B cell (primary cell): Measurements from ENCODE around the gene RNPEP. TPM values are rescaled to one million over a fixed set of nuclear protein-coding genes. Genes with fewer than 3 reads are reported as not detected.

ENCODE experiments used
- ATAC-seq: fragments of 200-7000 bp; cut with Tn5 transposase; one replicate; pipeline ENCODE4 v1.10.0; 2021; ENCODE audit warnings: low read depth, mild to moderate bottlenecking, moderate number of reproducible peaks, moderate library complexity
- CTCF ChIA-PET: fragments of 350-600 bp; sonication (Branson Sonifier 250); formaldehyde crosslinking; loops from one replicate; lab custom pipeline; 2021; ENCODE audit warnings: antibody characterized with exemption, inconsistent platforms; lab: Charles Lee
- POLR2A ChIA-PET: fragments of 350-600 bp; sonication (Branson Sonifier 250); formaldehyde crosslinking; loops from one replicate; lab custom pipeline; 2021; ENCODE audit warnings: antibody characterized with exemption; lab: Charles Lee
- DNase-seq: peaks from one replicate; pipeline ENCODE4 v3.0.0; 2013
- H2AFZ ChIP-seq: 2 replicates; pipeline ENCODE4 v1.6.1; 2012; ENCODE audit warnings: mild to moderate bottlenecking, low read depth, low read length; ENCODE audit not compliant: insufficient read depth, poor library complexity, severe bottlenecking
- H3K27ac ChIP-seq, 2 donors: 1 replicate in 1 of 2; 2 replicates in 1 of 2; pipeline ENCODE4 v1.5.1; 2012 to 2013; ENCODE audit warnings: low read length in 2 of 2, mild to moderate bottlenecking in 2 of 2, moderate library complexity in 1 of 2
- H3K27me3 ChIP-seq, 4 experiments: fragments of 200-600 bp in 1 of 4; sonication (generic) in 1 of 4; replicated peaks in 1 of 4; 1 replicate in 2 of 4; 2 replicates in 2 of 4; pipeline versions ENCODE4 v1.6.1 to v1.7.0; 2013 to 2016; ENCODE audit warnings: low read length in 3 of 4, mild to moderate bottlenecking in 2 of 4, mixed read lengths in 1 of 4, moderate library complexity in 1 of 4; ENCODE audit not compliant: insufficient read depth in 4 of 4, control insufficient read depth in 3 of 4; ENCODE audit errors: control extremely low read depth in 1 of 4
- H3K36me3 ChIP-seq, 2 experiments: replicated peaks in 1 of 2; 1 replicate in 1 of 2; 2 replicates in 1 of 2; pipeline versions ENCODE4 v1.6.1 to v1.7.1; 2013; ENCODE audit warnings: low read length in 1 of 2; ENCODE audit not compliant: insufficient read depth in 2 of 2, control insufficient read depth in 1 of 2; ENCODE audit errors: control extremely low read depth in 1 of 2, extremely low read depth in 1 of 2
- H3K4me1 ChIP-seq, 2 donors: fragments of 200-600 bp in 1 of 2; sonication (generic) in 1 of 2; 1 replicate in 1 of 2; 2 replicates in 1 of 2; pipeline versions ENCODE4 v1.5.1 to v1.6.1; 2013 to 2017; ENCODE audit warnings: low read length in 2 of 2; ENCODE audit not compliant: control insufficient read depth in 2 of 2, insufficient read depth in 2 of 2
- H3K4me2 ChIP-seq: replicated peaks from 2 replicates; pipeline ENCODE3; 2012; ENCODE audit warnings: mild to moderate bottlenecking, low read depth, low read length; ENCODE audit not compliant: poor library complexity, severe bottlenecking
- H3K4me3 ChIP-seq, 5 experiments: fragments of 200-600 bp in 1 of 5; sonication (generic) in 1 of 5; 1 replicate in 3 of 5; 2 replicates in 2 of 5; pipeline versions ENCODE4 v1.5.1 to v1.7.0; 2011 to 2016; ENCODE audit warnings: low read length in 4 of 5, mild to moderate bottlenecking in 4 of 5, low read depth in 2 of 5, control low read depth in 1 of 5, moderate library complexity in 1 of 5; ENCODE audit not compliant: insufficient read depth in 1 of 5; ENCODE audit errors: control extremely low read depth in 1 of 5, extremely low read depth in 1 of 5
- H3K79me2 ChIP-seq: fragments of 200-600 bp; sonication (generic); one replicate; pipeline ENCODE4 v1.6.0; 2016; ENCODE audit warnings: low read length; ENCODE audit not compliant: control insufficient read depth, insufficient read depth
- H3K9ac ChIP-seq: fragments of 200-600 bp; sonication (generic); 2 replicates; pipeline ENCODE4 v1.6.1; 2017; ENCODE audit warnings: mild to moderate bottlenecking, low read length, moderate library complexity
- H3K9me3 ChIP-seq, 3 donors: one replicate each; pipeline versions ENCODE4 v1.6.1 to v1.7.1; 2013; ENCODE audit warnings: low read length in 2 of 3; ENCODE audit not compliant: control insufficient read depth in 2 of 3, insufficient read depth in 1 of 3; ENCODE audit errors: control extremely low read depth in 1 of 3
- H4K20me1 ChIP-seq: 2 replicates; pipeline ENCODE4 v1.6.0; 2012; ENCODE audit warnings: mild to moderate bottlenecking, low read length; ENCODE audit not compliant: insufficient read depth, control insufficient read depth, poor library complexity, severe bottlenecking
- H3K27ac Mint-ChIP-seq: one replicate; pipeline ENCODE4 v1.8.0; 2021; ENCODE audit warnings: mixed read lengths
- H3K27me3 Mint-ChIP-seq: one replicate; pipeline ENCODE4 v1.8.0; 2021; ENCODE audit warnings: mixed read lengths
- H3K4me1 Mint-ChIP-seq: one replicate; pipeline ENCODE4 v1.8.0; 2021; ENCODE audit warnings: mixed read lengths
- H3K4me3 Mint-ChIP-seq: one replicate; pipeline ENCODE4 v1.8.0; 2021; ENCODE audit warnings: mixed read lengths
- H3K9me3 Mint-ChIP-seq: one replicate; pipeline ENCODE4 v1.8.0; 2022; ENCODE audit warnings: mixed read lengths; ENCODE audit not compliant: insufficient read depth
- EZH2 ChIP-seq: IDR thresholded peaks from 2 replicates; pipeline ENCODE4 v1.6.1; 2012; ENCODE audit warnings: borderline replicate concordance, low read depth, mild to moderate bottlenecking, moderate library complexity, low read length; ENCODE audit not compliant: insufficient read depth, poor library complexity, severe bottlenecking
- WGBS: methylation state at CpG from one replicate; pipeline ENCODE4 v1.1.5; 2013; ENCODE audit warnings: missing lambda C conversion rate; ENCODE audit not compliant: insufficient coverage; 5-methylcytosine and 5-hydroxymethylcytosine counted together
- intact Hi-C: fragments of 100-400 bp; cut with micrococcal nuclease; formaldehyde crosslinking; loops from one replicate; pipeline ENCODE4 v1.10.0; 2022
- polyA plus RNA-seq: library from polyadenylated mRNA; depleted of rRNA; stranded (reverse); fragments of >200 nt; gene quantifications from 2 replicates; pipeline ENCODE4 v1.2.3, GENCODE V29; 2012
- total RNA-seq, 2 donors: library from RNA; stranded (reverse); fragments of 120-200 nt in 1 of 2; gene quantifications; 1 replicate in 1 of 2; 2 replicates in 1 of 2; pipeline versions ENCODE4 v1.2.3 to v1.2.4, GENCODE V29; 2013 to 2022
- TF ChIP-seq, protein P1 (sequence below): fragments of 200-600 bp; IDR thresholded peaks from one replicate; pipeline ENCODE4 v1.8.0; 2022; ENCODE audit warnings: antibody characterized with exemption, mild to moderate bottlenecking

Gene RNPEP
- total and polyA plus RNA-seq, 2 donors (not counting 1 experiment from before 2014, with no cell fraction given) = 28.9 to 42.9 TPM

DNA sequence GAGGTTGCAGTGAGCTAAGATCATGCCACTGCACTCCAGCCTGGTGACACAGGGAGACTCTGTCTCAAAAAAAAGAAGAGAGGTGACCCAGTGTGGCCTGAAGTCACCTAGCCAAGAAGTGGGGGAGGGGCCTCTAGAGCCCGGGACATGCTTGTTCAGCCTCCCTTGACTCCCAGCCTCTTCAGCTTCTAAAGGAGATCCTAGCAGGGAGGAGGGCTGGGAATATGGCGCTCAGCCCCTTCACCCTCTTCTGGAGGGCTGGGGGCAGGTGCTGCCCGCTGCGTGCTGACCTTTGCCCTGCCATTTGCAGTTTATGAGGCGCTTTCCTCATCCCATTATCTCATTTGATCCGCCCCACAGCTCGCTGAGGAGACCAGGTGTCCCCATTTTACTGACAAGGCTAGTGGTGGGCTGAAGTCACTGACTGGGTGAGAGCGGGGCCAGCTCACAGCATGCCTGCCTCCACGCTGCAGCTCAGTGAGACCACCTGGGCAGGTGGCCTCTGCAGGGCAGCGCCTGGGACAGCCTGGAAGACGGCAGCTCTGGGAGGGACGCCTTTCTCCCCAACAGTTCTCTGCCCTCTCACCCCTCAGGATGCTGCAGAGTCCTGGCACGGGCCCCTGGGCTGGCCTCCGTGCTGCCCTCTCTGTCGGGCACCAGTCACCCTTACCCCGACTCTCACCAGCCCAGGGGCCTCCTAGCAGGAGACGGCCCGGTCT lies 35.5 kb downstream of the RNPEP start:
- intact Hi-C loops = no loop called here
- no peak for DNase-seq

More for the DNA sequence above, 35.5 kb downstream of the RNPEP start:
- POLR2A ChIA-PET = no interaction called here
- Histone ChIP-seq H3K27me3 (no peaks in the 10 kb centered on the region), H4K20me1 (no peaks in the 10 kb centered on the region), H3K4me1 (no peaks in the 10 kb centered on the region), H3K4me2 (no peak overlapping the region), H2AFZ (no peak overlapping the region), H3K36me3 (no peaks in the 10 kb centered on the region), H3K9me3 (no peaks in the 10 kb centered on the region), H3K4me3 (no peak overlapping the region), H3K79me2 (no peaks in the 10 kb centered on the region), H3K9ac (no peak overlapping the region), H3K27ac (no peak overlapping the region)
- Mint-ChIP-seq H3K9me3 (no peaks in the 10 kb centered on the region), H3K27ac (no peak overlapping the region), H3K4me1 (no peaks in the 10 kb centered on the region), H3K4me3 (no peak overlapping the region), H3K27me3 (peaks cover 16% of the 10 kb centered on the region)
- TF ChIP-seq, protein P1, sequence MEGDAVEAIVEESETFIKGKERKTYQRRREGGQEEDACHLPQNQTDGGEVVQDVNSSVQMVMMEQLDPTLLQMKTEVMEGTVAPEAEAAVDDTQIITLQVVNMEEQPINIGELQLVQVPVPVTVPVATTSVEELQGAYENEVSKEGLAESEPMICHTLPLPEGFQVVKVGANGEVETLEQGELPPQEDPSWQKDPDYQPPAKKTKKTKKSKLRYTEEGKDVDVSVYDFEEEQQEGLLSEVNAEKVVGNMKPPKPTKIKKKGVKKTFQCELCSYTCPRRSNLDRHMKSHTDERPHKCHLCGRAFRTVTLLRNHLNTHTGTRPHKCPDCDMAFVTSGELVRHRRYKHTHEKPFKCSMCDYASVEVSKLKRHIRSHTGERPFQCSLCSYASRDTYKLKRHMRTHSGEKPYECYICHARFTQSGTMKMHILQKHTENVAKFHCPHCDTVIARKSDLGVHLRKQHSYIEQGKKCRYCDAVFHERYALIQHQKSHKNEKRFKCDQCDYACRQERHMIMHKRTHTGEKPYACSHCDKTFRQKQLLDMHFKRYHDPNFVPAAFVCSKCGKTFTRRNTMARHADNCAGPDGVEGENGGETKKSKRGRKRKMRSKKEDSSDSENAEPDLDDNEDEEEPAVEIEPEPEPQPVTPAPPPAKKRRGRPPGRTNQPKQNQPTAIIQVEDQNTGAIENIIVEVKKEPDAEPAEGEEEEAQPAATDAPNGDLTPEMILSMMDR = no peak
- TF ChIP-seq EZH2 = no peak
- WGBS = 83% methylated on average over 17 of the region's 18 CpGs
- ATAC-seq = no peak
- CTCF ChIA-PET = no interaction called here
